Measurements from ENCODE around the gene HBQ1.
"Not testable (repeated sequence)": the region's sequence is repeated elsewhere in the genome, so short reads cannot be mapped to it uniquely, and the experiment has no call there.

GRCh38 chr16:172374-172941 lies 7.8 kb upstream of the HBQ1 start, which contains the start of gene HBA2:
- TF ChIP-seq CTCF, POLR2A (IDR thresholded peaks at IDR 0.05): not testable (repeated sequence)
